ENCODE data around the gene NHSL1. TPM values are rescaled to one million over a fixed set of nuclear protein-coding genes. Genes with fewer than 3 reads are reported as not detected.

Gene NHSL1
- total and polyA plus RNA-seq, 4 donors: 6.6 to 33.0 (median 20.7) TPM

DNA sequence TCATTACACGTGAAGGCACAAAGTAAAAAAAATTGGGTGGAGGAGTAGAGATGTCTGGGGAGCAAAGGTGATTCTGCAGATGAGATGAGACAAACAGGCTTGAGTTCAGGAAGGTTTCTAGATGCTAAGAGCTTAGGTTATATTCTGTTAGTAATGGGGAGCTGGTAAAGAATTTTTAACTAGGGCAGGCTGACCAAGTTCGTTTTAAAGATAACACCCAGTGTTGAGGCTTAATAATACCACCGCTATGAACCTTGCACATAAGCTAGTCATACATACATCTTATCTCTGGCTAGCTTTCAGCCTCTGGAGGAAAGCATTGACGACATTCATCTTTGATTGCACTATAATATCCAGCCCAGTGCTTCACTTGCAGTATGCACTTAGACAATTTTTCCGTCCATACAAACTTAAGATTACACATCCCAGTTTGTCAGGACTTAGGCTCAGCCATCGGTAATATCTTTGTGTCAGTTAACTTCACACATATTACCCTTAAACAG lies 12.1 kb downstream of the NHSL1 start (continued):
- TF ChIP-seq, protein P1, sequence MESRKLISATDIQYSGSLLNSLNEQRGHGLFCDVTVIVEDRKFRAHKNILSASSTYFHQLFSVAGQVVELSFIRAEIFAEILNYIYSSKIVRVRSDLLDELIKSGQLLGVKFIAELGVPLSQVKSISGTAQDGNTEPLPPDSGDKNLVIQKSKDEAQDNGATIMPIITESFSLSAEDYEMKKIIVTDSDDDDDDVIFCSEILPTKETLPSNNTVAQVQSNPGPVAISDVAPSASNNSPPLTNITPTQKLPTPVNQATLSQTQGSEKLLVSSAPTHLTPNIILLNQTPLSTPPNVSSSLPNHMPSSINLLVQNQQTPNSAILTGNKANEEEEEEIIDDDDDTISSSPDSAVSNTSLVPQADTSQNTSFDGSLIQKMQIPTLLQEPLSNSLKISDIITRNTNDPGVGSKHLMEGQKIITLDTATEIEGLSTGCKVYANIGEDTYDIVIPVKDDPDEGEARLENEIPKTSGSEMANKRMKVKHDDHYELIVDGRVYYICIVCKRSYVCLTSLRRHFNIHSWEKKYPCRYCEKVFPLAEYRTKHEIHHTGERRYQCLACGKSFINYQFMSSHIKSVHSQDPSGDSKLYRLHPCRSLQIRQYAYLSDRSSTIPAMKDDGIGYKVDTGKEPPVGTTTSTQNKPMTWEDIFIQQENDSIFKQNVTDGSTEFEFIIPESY (IDR thresholded peaks at IDR 0.05): no peak
- TF ChIP-seq YY1 (IDR thresholded peaks at IDR 0.05) (no peak), JUND (IDR thresholded peaks at IDR 0.05) (no peak), TAF1 (conservative IDR thresholded peaks at IDR 0.05) (no peak), FOXA1 (IDR thresholded peaks at IDR 0.05) (no peak), HNF4G (IDR thresholded peaks at IDR 0.05) (no peak), RAD21 (IDR thresholded peaks at IDR 0.05) (no peak), SP1 (IDR thresholded peaks at IDR 0.05) (no peak), RXRA (IDR thresholded peaks at IDR 0.05) (no peak), HNF4A (conservative IDR thresholded peaks at IDR 0.05) (no peak), FOXA2 (IDR thresholded peaks at IDR 0.05) (no peak)

DNA sequence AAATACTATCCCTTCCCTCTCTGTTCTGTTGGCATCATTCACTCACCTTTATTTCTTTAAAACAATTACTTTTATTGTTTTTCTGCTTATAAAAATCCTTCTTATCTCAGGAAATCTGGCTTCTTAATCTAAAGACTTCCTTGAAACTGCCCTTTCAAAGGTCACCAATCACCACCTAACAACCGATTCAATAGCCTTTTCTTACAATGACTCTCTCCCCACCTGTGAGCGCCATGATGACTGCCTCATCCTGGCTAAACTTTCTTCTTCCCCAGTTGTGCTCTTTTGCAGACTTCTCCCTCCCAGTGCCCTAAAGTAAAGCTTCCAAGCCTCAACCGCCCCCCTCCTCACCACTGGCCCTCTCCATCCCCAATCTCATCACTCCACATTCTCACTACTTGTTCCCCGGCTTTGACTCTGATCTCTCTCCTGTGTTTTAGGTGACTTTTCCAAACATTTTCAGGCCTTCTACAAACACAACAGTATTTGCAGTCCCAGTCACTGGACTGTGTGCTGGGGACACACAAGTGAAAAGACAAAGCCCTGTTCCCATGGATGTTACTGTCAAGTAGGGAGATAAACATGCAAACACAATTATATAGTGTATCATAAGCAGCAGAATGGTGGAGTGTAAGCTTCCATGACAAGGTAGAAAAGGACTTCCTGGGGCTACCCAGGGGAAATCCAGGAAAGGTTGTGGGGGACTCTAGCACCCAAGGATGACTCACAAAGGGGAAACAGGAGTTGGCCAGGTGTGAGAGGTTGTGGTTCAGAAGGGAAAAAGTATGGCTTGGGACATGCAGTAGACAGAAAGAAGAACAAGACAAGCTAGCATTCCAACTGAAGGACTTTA lies 12.8 kb downstream of the NHSL1 start:
- no peak for DNase-seq (ENCODE audit: low spot score)
- Histone ChIP-seq H3K36me3 (ENCODE audit: control insufficient read depth in 4 of 4, insufficient read depth in 3 of 4, low read depth in 1 of 4, low read length in 3 of 4) (peaks cover 0 to 5% (median 4%) of the 10 kb centered on the region in 4 donors), H3K27me3 (ENCODE audit: control insufficient read depth in 4 of 4, insufficient read depth in 4 of 4, low read length in 3 of 4) (no peaks in the 10 kb centered on the region), H3K9ac (ENCODE audit: low read depth in 1 of 2, low read length in 2 of 2) (no peak overlapping the region), H3K9me3 (ENCODE audit: control insufficient read depth in 4 of 4, low read length in 3 of 4) (no peaks in the 10 kb centered on the region), H3K27ac (ENCODE audit: low read depth in 1 of 2, low read length in 2 of 2) (no peak overlapping the region), H3K4me1 (ENCODE audit: control insufficient read depth in 4 of 4, insufficient read depth in 4 of 4, low read length in 3 of 4) (peaks cover 2 to 35% (median 18%) of the 10 kb centered on the region in 4 donors), H3K4me3 (ENCODE audit: low read depth in 1 of 3, low read length in 3 of 3) (no peak overlapping the region)
- 74% methylated on average over 4 of the region's 4 CpGs for WGBS
- TF ChIP-seq, protein P1 (IDR thresholded peaks at IDR 0.05): no peak
- no peak for TF ChIP-seq FOXA2 (IDR thresholded peaks at IDR 0.05)

DNA sequence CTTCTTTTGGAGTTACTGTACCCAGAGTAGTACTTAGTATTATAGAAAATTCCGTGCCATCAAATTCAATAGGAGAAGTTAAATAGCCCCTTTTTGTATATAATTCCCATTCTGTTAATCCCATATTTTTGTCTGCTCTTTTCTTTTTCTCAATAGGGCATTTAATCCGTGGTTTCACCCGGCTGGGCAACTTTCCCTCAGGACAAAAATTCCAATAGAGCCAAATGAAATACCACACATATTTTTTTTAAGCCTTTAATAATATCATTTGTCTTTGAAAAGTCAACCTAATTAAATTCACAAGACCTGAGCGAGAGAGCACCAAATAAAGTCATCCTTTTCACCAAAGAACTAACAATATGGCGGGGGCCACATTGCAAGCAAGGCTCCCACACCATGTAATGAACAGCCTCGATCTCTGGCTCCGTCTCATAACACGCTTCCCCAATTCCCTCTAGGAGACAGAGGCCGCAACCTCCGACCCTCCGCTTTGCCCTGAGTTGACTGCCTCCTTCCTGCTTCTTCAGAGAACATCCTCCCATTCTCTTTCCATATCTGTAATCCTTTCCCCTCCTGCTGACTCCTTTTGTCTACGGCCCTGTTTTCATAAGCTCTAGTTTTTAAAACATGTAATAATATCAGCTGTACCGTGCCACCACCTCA lies 13.6 kb downstream of the NHSL1 start:
- 81% methylated on average over 13 of the region's 13 CpGs for WGBS
- Histone ChIP-seq H3K27me3 (ENCODE audit: control insufficient read depth in 4 of 4, insufficient read depth in 4 of 4, low read length in 3 of 4) (no peaks in the 10 kb centered on the region), H3K36me3 (ENCODE audit: control insufficient read depth in 4 of 4, insufficient read depth in 3 of 4, low read depth in 1 of 4, low read length in 3 of 4) (peaks cover 0 to 5% (median 4%) of the 10 kb centered on the region in 4 donors), H3K27ac (ENCODE audit: low read depth in 1 of 2, low read length in 2 of 2) (no peak overlapping the region), H3K4me1 (ENCODE audit: control insufficient read depth in 4 of 4, insufficient read depth in 4 of 4, low read length in 3 of 4) (peaks cover 2 to 36% (median 19%) of the 10 kb centered on the region in 4 donors), H3K9ac (ENCODE audit: low read depth in 1 of 2, low read length in 2 of 2) (no peak overlapping the region), H3K4me3 (ENCODE audit: low read depth in 1 of 3, low read length in 3 of 3) (no peak overlapping the region), H3K9me3 (ENCODE audit: control insufficient read depth in 4 of 4, low read length in 3 of 4) (no peaks in the 10 kb centered on the region)
- TF ChIP-seq, protein P2, sequence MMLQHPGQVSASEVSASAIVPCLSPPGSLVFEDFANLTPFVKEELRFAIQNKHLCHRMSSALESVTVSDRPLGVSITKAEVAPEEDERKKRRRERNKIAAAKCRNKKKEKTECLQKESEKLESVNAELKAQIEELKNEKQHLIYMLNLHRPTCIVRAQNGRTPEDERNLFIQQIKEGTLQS (IDR thresholded peaks at IDR 0.05): no peak
- TF ChIP-seq JUND (IDR thresholded peaks at IDR 0.05): no peak
- TF ChIP-seq GABPA (IDR thresholded peaks at IDR 0.05 in 1 of 2, conservative IDR thresholded peaks at IDR 0.05 in 1 of 2): no peak
- TF ChIP-seq YY1 (IDR thresholded peaks at IDR 0.05): no peak
- TF ChIP-seq TAF1 (conservative IDR thresholded peaks at IDR 0.05): no peak
- TF ChIP-seq NR2F2 (IDR thresholded peaks at IDR 0.05): peak; percentile 96
- TF ChIP-seq HNF4G (IDR thresholded peaks at IDR 0.05): no peak
- DNase-seq (ENCODE audit: low spot score): no peak

Measured in liver (tissue), 9 donors.